H9 (cell line): ENCODE data around the gene CAMK2G. TPM values are rescaled to one million over a fixed set of nuclear protein-coding genes. Genes with fewer than 3 reads are reported as not detected.

Source experiments
- DNase-seq: peaks from one replicate; pipeline ENCODE4 v3.0.0-alpha.2; 2017
- H2AFZ ChIP-seq: one replicate; pipeline ENCODE4 v1.6.1; 2013; ENCODE audit warnings: mild to moderate bottlenecking, low read length, control low read depth, moderate library complexity
- H2AK5ac ChIP-seq: 2 replicates; pipeline ENCODE4 v1.6.1; 2013; ENCODE audit warnings: low read length, control low read depth, mixed read lengths; ENCODE audit not compliant: insufficient read length
- H2BK120ac ChIP-seq: one replicate; pipeline ENCODE4 v1.6.1; 2013; ENCODE audit warnings: low read depth, mild to moderate bottlenecking, low read length, control low read depth, inconsistent platforms; ENCODE audit not compliant: poor library complexity, severe bottlenecking
- H2BK12ac ChIP-seq: 2 replicates; pipeline ENCODE4 v1.6.1; 2013; ENCODE audit warnings: low read length, control low read depth, mixed read lengths, low read depth; ENCODE audit not compliant: insufficient read length
- H2BK15ac ChIP-seq: 2 replicates; pipeline ENCODE4 v1.6.1; 2013; ENCODE audit warnings: low read depth, low read length, control low read depth
- H2BK20ac ChIP-seq: one replicate; pipeline ENCODE4 v1.6.1; 2013; ENCODE audit warnings: low read depth, mild to moderate bottlenecking, low read length, control low read depth, inconsistent platforms; ENCODE audit not compliant: poor library complexity, severe bottlenecking
- H2BK5ac ChIP-seq: 2 replicates; pipeline ENCODE4 v1.6.1; 2013; ENCODE audit warnings: low read length, control low read depth, mixed read lengths; ENCODE audit not compliant: insufficient read length
- H3K14ac ChIP-seq: 2 replicates; pipeline ENCODE4 v1.6.1; 2013; ENCODE audit warnings: low read length, control low read depth; ENCODE audit not compliant: insufficient read depth
- H3K18ac ChIP-seq: 2 replicates; pipeline ENCODE4 v1.6.1; 2013; ENCODE audit warnings: low read depth, mild to moderate bottlenecking, mixed read lengths, low read length, control low read depth; ENCODE audit not compliant: insufficient read length
- H3K23ac ChIP-seq: 2 replicates; pipeline ENCODE4 v1.6.1; 2013; ENCODE audit warnings: low read length, control low read depth, mixed read lengths, low read depth; ENCODE audit not compliant: insufficient read length
- H3K23me2 ChIP-seq: 2 replicates; pipeline ENCODE4 v1.6.1; 2013; ENCODE audit warnings: low read depth, mild to moderate bottlenecking, mixed read lengths, low read length, control low read depth; ENCODE audit not compliant: insufficient read length, poor library complexity, severe bottlenecking
- H3K27ac ChIP-seq: 2 replicates; pipeline ENCODE4 v1.5.1; 2013; ENCODE audit warnings: low read length, control low read depth, mixed read lengths, low read depth; ENCODE audit not compliant: insufficient read length
- H3K27me3 ChIP-seq: 2 replicates; pipeline ENCODE4 v1.6.1; 2013; ENCODE audit warnings: low read length, control low read depth, inconsistent platforms; ENCODE audit not compliant: insufficient read depth
- H3K4ac ChIP-seq: 2 replicates; pipeline ENCODE4 v1.6.1; 2013; ENCODE audit warnings: low read depth, mild to moderate bottlenecking, control low read depth, inconsistent platforms, low read length, moderate library complexity
- H3K4me1 ChIP-seq: 2 replicates; pipeline ENCODE4 v1.6.1; 2013; ENCODE audit warnings: low read length, control low read depth, inconsistent platforms; ENCODE audit not compliant: insufficient read depth
- H3K4me2 ChIP-seq: 2 replicates; pipeline ENCODE4 v1.6.1; 2013; ENCODE audit warnings: low read length, control low read depth, mixed read lengths; ENCODE audit not compliant: insufficient read length, insufficient read depth
- H3K56ac ChIP-seq: 2 replicates; pipeline ENCODE4 v1.6.1; 2013; ENCODE audit warnings: low read depth, mild to moderate bottlenecking, mixed read lengths, low read length, control low read depth; ENCODE audit not compliant: insufficient read length
- H3K79me1 ChIP-seq: 2 replicates; pipeline ENCODE4 v1.6.1; 2013; ENCODE audit warnings: low read depth, mild to moderate bottlenecking, moderate library complexity, low read length, control low read depth, inconsistent platforms; ENCODE audit not compliant: insufficient read depth, poor library complexity, severe bottlenecking
- H3K79me2 ChIP-seq: 2 replicates; pipeline ENCODE4 v1.6.1; 2013; ENCODE audit warnings: low read length, control low read depth, inconsistent platforms; ENCODE audit not compliant: insufficient read depth
- H3K9ac ChIP-seq: 2 replicates; pipeline ENCODE4 v1.6.1; 2013; ENCODE audit warnings: low read length, control low read depth, mixed read lengths; ENCODE audit not compliant: insufficient read length; ENCODE audit errors: extremely low read depth
- H3K9me3 ChIP-seq: one replicate; pipeline ENCODE4 v1.6.1; 2013; ENCODE audit warnings: low read depth, low read length, inconsistent platforms; ENCODE audit not compliant: control insufficient read depth
- H3T11ph ChIP-seq: one replicate; pipeline ENCODE4 v1.6.1; 2013; ENCODE audit warnings: mild to moderate bottlenecking, low read length, control low read depth, inconsistent platforms
- H4K20me1 ChIP-seq: one replicate; pipeline ENCODE4 v1.6.1; 2013; ENCODE audit not compliant: control insufficient read depth, insufficient read length, insufficient read depth
- H4K5ac ChIP-seq: 2 replicates; pipeline ENCODE4 v1.6.1; 2013; ENCODE audit warnings: low read depth, mild to moderate bottlenecking, mixed read lengths, low read length, control low read depth; ENCODE audit not compliant: insufficient read length
- H4K8ac ChIP-seq: replicated peaks from 2 replicates; pipeline ENCODE4 v1.6.1; 2013; ENCODE audit warnings: low read length, control low read depth, mixed read lengths, low read depth; ENCODE audit not compliant: insufficient read length
- H4K91ac ChIP-seq: 2 replicates; pipeline ENCODE4 v1.6.1; 2013; ENCODE audit warnings: low read depth, mild to moderate bottlenecking, moderate library complexity, mixed read lengths, low read length, control low read depth; ENCODE audit not compliant: insufficient read length
- H3K27ac Mint-ChIP-seq, 3 experiments: 2 replicates in 2 of 3; 3 replicates in 1 of 3; pipeline ENCODE4 v1.8.0; 2020 to 2021; ENCODE audit warnings: mixed read lengths in 3 of 3, mild to moderate bottlenecking in 1 of 3, moderate library complexity in 1 of 3
- H3K27me3 Mint-ChIP-seq: 2 replicates; pipeline ENCODE4 v1.8.0; 2021; ENCODE audit warnings: low read depth, mild to moderate bottlenecking, moderate library complexity, mixed read lengths
- H3K36me3 Mint-ChIP-seq, 3 experiments: 2 replicates in 2 of 3; 3 replicates in 1 of 3; pipeline ENCODE4 v1.8.0; 2020 to 2021; ENCODE audit warnings: low read depth in 3 of 3, mixed read lengths in 3 of 3; ENCODE audit not compliant: insufficient read depth in 1 of 3
- H3K4me1 Mint-ChIP-seq, 2 experiments: 2 replicates each; pipeline ENCODE4 v1.8.0; 2020; ENCODE audit warnings: mixed read lengths in 2 of 2
- H3K4me3 Mint-ChIP-seq, 2 experiments: 2 replicates in 1 of 2; 3 replicates in 1 of 2; pipeline ENCODE4 v1.8.0; 2020 to 2021; ENCODE audit warnings: mild to moderate bottlenecking in 2 of 2, mixed read lengths in 2 of 2, moderate library complexity in 1 of 2
- H3K9me3 Mint-ChIP-seq, 2 experiments: 2 replicates in 1 of 2; 3 replicates in 1 of 2; pipeline ENCODE4 v1.8.0; 2020; ENCODE audit warnings: mild to moderate bottlenecking in 2 of 2, mixed read lengths in 2 of 2, moderate library complexity in 1 of 2
- WGBS: extraction: QIAGEN DNeasy Blood & Tissue Kit; methylation state at CpG from one replicate; pipeline ENCODE4 v1.1.7; 2013; ENCODE audit warnings: missing lambda C conversion rate, low lambda C conversion rate, mixed read lengths; ENCODE audit not compliant: insufficient read length; ENCODE audit errors: extremely low coverage; 5-methylcytosine and 5-hydroxymethylcytosine counted together
- total RNA-seq: library from RNA; stranded (reverse); gene quantifications from 2 replicates; pipeline ENCODE4 v1.2.1, GENCODE V29; 2021
- TF ChIP-seq, protein P1 (sequence below): fragments of 200-600 bp; sonication (generic); conservative IDR thresholded peaks from 3 replicates; pipeline ENCODE4 v1.8.0; 2021; ENCODE audit warnings: antibody characterized with exemption, mild to moderate bottlenecking

Gene CAMK2G
- total RNA-seq, 1 experiment from 2014 or later, result 31.8 TPM

DNA sequence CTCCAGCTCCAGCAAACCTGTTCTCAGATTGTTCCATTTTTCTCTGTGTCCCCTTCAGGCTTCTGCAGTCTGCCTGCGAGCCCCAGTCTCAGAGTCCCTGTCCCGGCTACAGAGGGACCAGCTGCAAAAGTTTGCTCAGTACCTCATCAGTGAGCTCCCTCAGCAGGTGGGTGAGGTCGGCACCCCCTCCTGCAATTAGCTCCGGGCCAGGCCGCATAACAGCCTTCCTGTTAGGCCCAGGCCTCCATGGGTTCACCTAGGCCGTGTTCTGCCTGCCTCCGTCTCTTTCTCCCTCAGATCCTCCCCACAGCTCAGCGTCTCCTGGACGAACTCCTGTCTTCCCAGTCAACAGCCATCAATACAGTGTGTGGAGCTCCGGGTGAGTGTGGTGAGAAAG lies 84.7 kb downstream of the CAMK2G start:
- no peak overlapping the region for H2BK5ac ChIP-seq
- no peaks in the 10 kb centered on the region for H3K9me3 ChIP-seq
- H3K4me1 ChIP-seq, result peaks cover 2% of the 10 kb centered on the region; the same call in 1 of the 2 replicates
- no peak overlapping the region for H2BK20ac ChIP-seq
- no CpG with 5 or more reads among the region's 10 CpGs for WGBS
- no peaks in the 10 kb centered on the region for H3K27me3 ChIP-seq
- H2AK5ac ChIP-seq, result no peak overlapping the region
- no peak overlapping the region for H4K8ac ChIP-seq
- H3K4me2 ChIP-seq, result no peak overlapping the region
- no peaks in the 10 kb centered on the region for H4K20me1 ChIP-seq
- H4K91ac ChIP-seq, result no peak overlapping the region
- no peaks in the 10 kb centered on the region for H3K79me1 ChIP-seq
- H3K4ac ChIP-seq, result no peak overlapping the region
- no peak overlapping the region for H2AFZ ChIP-seq
- Mint-ChIP-seq H3K27ac (peak overlapping the region in 1 of 3 experiments; percentile 70; a peak in 1 of 7 replicates), H3K9me3 (no peaks in the 10 kb centered on the region), H3K36me3 (peaks cover 24 to 44% (median 33%) of the 10 kb centered on the region in 3 experiments; a peak in 6 of 7 replicates), H3K4me3 (no peak overlapping the region), H3K4me1 (peaks cover 12% of the 10 kb centered on the region in 2 experiments), H3K27me3 (no peaks in the 10 kb centered on the region)
- no peak overlapping the region for H3K27ac ChIP-seq
- TF ChIP-seq, protein P1, sequence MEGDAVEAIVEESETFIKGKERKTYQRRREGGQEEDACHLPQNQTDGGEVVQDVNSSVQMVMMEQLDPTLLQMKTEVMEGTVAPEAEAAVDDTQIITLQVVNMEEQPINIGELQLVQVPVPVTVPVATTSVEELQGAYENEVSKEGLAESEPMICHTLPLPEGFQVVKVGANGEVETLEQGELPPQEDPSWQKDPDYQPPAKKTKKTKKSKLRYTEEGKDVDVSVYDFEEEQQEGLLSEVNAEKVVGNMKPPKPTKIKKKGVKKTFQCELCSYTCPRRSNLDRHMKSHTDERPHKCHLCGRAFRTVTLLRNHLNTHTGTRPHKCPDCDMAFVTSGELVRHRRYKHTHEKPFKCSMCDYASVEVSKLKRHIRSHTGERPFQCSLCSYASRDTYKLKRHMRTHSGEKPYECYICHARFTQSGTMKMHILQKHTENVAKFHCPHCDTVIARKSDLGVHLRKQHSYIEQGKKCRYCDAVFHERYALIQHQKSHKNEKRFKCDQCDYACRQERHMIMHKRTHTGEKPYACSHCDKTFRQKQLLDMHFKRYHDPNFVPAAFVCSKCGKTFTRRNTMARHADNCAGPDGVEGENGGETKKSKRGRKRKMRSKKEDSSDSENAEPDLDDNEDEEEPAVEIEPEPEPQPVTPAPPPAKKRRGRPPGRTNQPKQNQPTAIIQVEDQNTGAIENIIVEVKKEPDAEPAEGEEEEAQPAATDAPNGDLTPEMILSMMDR, result no peak
- H2BK120ac ChIP-seq, result no peak overlapping the region
- H3K79me2 ChIP-seq, result peaks cover 4% of the 10 kb centered on the region; the same call in 1 of the 2 replicates
- no peak overlapping the region for H3K23ac ChIP-seq
- no peak overlapping the region for H4K5ac ChIP-seq
- H2BK15ac ChIP-seq, result no peak overlapping the region
- no peak overlapping the region for H3K14ac ChIP-seq
- H3T11ph ChIP-seq, result no peak overlapping the region
- H3K9ac ChIP-seq, result no peak overlapping the region
- no peak overlapping the region for H3K56ac ChIP-seq
- H3K18ac ChIP-seq, result no peak overlapping the region
- no peak overlapping the region for H2BK12ac ChIP-seq
- peaks cover 8% of the 10 kb centered on the region for H3K23me2 ChIP-seq
- DNase-seq, result no peak
